ENCODE results near the gene PPM1F.

GRCh38 chr22:21995660-21996059, 43.0 kb upstream of the PPM1F start:
- TF ChIP-seq CTCF (IDR thresholded peaks at IDR 0.05) = no peak
- TF ChIP-seq POLR2A (IDR thresholded peaks at IDR 0.05) = no peak

Measured in Peyer's patch (tissue), 4 donors.